HG03460 (cell line): ENCODE measurements around the gene LGSN.
"Not testable (repeated sequence)": the region's sequence is repeated elsewhere in the genome, so short reads cannot be mapped to it uniquely, and the experiment has no call there.

Source experiments
- ATAC-seq: cut with Tn5 transposase; IDR thresholded peaks from one replicate; pipeline ENCODE4 v1.9.1; 2021; ENCODE audit not compliant: unreplicated experiment

LGSN gene, protein sequence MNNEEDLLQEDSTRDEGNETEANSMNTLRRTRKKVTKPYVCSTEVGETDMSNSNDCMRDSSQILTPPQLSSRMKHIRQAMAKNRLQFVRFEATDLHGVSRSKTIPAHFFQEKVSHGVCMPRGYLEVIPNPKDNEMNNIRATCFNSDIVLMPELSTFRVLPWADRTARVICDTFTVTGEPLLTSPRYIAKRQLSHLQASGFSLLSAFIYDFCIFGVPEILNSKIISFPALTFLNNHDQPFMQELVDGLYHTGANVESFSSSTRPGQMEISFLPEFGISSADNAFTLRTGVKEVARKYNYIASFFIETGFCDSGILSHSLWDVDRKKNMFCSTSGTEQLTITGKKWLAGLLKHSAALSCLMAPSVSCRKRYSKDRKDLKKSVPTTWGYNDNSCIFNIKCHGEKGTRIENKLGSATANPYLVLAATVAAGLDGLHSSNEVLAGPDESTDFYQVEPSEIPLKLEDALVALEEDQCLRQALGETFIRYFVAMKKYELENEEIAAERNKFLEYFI

GRCh38 chr6:63319939-63320338, at the start of gene LGSN:
Gene LGSN (minus strand): TSS chr6:63319983. CDS start chr6:63319943, 40 bp downstream.
- ATAC-seq = no peak

DNA sequence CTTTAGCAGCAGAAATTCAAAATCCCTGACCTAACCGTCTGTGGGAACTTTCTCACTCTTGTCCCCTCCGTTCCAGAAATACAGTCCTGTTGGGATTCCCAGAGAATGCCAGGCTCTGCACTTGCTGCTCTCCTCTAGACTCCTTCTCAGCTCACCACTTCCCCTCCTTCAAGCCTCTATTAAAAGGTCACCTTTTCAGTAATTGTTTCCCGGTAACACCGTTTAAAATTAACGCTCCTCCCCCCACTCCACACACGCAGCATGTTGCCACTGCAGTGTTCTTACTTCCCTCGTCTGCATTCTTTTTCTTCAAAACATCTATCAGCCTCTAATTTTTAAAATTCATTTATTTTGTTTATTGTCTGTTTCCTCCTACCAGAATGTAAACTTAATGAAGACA, 48.6 kb upstream of the LGSN start:
- ATAC-seq = no peak

DNA sequence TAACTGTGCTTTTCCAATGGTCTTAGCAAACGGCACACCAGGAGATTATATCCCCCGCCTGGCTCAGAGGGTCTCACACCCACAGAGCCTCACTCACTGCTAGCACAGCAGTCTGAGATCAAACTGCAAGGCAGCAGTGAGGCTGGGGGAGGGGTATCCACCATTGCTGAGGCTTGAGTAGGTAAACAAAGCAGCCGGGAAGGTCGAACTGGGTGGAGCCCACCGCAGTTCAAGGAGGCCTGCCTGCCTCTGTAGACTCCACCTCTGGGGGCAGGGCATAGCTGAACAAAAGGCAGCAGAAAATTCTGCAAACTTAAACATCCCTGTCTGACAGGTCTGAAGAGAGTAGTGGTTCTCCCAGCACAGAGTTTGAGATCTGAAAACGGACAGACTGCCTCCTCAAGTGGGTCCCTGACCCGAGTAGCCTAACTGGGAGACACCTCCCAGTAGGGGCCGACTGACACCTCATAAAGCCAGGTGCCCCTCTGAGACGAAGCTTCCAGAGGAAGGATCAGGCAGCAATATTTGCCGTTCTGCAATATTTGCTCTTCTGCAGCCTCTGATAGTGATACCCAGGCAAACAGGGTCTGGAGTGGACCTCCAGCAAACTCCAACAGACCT, 42.8 kb upstream of the LGSN start:
- not testable (repeated sequence) for ATAC-seq

DNA sequence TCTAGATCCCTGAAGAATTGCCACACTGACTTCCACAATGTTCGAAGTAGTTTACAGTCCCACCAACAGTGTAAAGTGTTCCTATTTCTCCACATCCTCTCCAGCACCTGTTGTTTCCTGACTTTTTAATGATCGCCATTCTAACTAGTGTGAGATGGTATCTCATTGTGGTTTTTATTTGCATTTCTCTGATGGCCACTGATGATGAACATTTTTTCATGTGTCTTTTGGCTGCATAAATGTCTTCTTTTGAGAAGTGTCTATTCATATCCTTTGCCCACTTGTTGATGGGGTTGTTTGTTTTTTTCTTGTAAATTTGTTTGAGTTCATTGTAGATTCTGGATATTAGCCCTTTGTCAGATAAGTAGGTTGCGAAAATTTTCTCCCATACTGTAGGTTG, 37.6 kb upstream of the LGSN start:
- not testable (repeated sequence) for ATAC-seq

- no peak for ATAC-seq
Observed at GRCh38 chr6:63355632-63356031, 35.8 kb upstream of the LGSN start.

- no peak for ATAC-seq
Observed at GRCh38 chr6:63353286-63353630, 33.5 kb upstream of the LGSN start.

DNA sequence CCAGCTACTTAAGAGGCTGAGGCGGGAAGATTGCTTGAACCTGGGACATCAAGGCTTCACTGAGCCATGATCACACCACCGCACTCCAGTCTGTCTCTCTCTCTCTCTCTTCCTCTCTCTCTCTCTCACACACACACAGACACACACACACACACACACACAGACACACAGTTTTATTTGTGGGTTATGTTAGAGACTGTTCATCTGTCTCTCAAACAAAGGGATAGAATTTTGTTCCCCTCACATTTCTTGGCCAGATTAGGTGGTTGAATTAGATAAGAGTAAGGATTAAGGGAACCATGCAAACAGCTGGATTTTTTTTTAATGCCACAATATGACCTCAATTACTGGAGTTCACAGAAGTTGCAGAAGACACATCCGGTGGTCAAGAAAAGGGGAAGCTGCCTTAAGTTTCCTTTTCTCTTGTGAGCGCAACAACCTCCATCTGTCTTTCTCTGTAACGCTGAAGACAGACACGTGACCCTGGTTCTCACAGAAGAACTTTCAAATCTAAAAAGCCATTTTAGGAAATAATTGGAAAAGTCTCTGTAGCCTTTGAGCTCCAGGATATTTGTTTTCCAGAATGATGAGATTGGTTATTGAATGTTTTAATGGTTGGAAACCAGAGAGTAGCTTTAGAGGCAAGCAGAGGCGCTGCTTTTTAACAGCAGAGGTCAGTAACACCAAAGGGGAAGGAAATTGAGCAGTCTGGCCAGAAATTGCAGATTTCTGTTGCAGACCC, 32.9 kb upstream of the LGSN start:
- peak; percentile 91 for ATAC-seq

- peak; percentile 35 for ATAC-seq
Observed at GRCh38 chr6:63352069-63352543, 32.3 kb upstream of the LGSN start.

GRCh38 chr6:63349401-63349800, 29.6 kb upstream of the LGSN start:
- ATAC-seq = no peak

GRCh38 chr6:63348836-63349235, 29.1 kb upstream of the LGSN start:
- ATAC-seq = no peak

GRCh38 chr6:63347599-63347998, 27.8 kb upstream of the LGSN start:
- ATAC-seq = no peak

- ATAC-seq = no peak
Observed at GRCh38 chr6:63346217-63346835, 26.5 kb upstream of the LGSN start.

DNA sequence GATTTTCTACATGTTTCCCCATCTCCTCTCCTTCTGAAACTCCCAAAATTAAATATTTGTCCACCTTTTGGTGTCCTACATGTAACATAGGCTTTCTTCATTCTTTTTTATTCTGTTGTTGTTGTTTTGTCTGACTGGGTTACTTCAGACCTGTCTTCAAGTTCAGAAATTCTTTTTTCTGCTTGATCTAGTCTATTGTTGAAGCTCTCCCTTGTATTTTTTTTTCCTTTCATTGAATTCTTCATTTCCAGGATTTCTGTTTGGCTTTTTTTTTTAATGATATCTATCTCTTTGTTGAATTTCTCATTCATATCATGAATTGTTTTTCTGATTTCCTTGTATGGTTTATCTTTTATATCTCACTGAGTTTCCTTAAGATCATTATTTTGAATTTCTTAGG, 20.6 kb upstream of the LGSN start:
- ATAC-seq = no peak

- not testable (repeated sequence) for ATAC-seq
Observed at GRCh38 chr6:63334652-63335051, 14.9 kb upstream of the LGSN start.

GRCh38 chr6:63333440-63333839, 13.7 kb upstream of the LGSN start:
- ATAC-seq = no peak

DNA sequence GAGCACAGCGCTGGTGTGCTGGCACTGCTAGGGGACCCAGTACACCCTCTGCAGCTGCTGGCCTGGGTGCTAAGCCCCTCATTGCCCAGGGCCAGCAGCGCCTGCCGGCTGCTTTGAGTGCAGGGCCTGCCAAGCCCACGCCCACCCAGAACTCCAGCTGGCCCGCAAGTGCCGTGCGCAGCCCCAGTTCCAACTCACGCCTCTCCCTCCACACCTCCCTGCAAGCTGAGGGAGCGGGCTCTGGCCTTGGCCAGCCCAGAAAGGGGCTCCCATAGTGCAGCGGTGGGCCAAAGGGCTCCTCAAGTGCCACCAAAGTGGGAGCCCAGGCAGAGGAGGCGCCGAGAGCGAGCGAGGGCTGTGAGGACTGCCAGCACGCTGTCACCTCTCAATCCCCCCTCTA, 6.8 kb upstream of the LGSN start:
- ATAC-seq = not testable (repeated sequence)

- ATAC-seq = no peak
Observed at GRCh38 chr6:63322981-63323380, 3.2 kb upstream of the LGSN start.

GRCh38 chr6:63321821-63322220, 2.0 kb upstream of the LGSN start:
- ATAC-seq = no peak

GRCh38 chr6:63317641-63318040, 2.1 kb downstream of the LGSN start:
- no peak for ATAC-seq

DNA sequence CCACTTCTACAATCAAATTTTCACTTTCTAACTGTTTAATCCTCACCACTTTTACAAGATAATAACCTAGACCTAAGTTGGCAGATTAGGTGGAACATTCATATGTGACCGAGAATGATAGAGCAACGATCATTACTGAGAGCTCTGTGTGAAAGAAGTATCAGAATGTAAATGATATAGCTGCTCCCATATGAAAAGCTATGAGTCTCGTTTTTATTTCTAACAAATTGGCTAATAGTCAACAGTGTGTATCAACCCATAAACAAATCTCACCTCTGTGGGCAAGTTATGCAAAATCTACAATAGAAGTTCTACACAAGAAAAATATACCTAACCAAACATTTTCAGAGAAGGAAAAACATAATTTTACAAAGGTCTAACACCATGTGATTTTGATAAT, 3.7 kb downstream of the LGSN start:
- no peak for ATAC-seq

- no peak for ATAC-seq
Observed at GRCh38 chr6:63313111-63313510, 6.7 kb downstream of the LGSN start.
